Measurements from ENCODE around the gene ABHD14A.
A peak's percentile ranks its signal among the peaks of the same experiment; 100 is the strongest.
"Not testable (repeated sequence)": the region's sequence is repeated elsewhere in the genome, so short reads cannot be mapped to it uniquely, and the experiment has no call there.

ABHD14A gene

GRCh38 chr3:51974963-51975851, at the start of gene ABHD14A:
Gene ABHD14A (plus strand): TSS chr3:51975064. CDS start chr3:51975136, 72 bp downstream.
- no peak for TF ChIP-seq CTCF (IDR thresholded peaks at IDR 0.05; ENCODE audit: borderline replicate concordance, insufficient read depth, low read depth, low read length)
- peak within 1 kb of the TSS; percentile 94 for H3K4me3 ChIP-seq (ENCODE audit: low read depth, low read length)

GRCh38 chr3:51927061-51927977, 47.5 kb upstream of the ABHD14A start:
- no peak overlapping the region for H3K4me3 ChIP-seq (ENCODE audit: low read depth, low read length)
- TF ChIP-seq CTCF (IDR thresholded peaks at IDR 0.05; ENCODE audit: borderline replicate concordance, insufficient read depth, low read depth, low read length): no peak

- no peak overlapping the region for H3K4me3 ChIP-seq (ENCODE audit: low read depth, low read length)
- TF ChIP-seq CTCF (IDR thresholded peaks at IDR 0.05; ENCODE audit: borderline replicate concordance, insufficient read depth, low read depth, low read length): no peak
Observed at GRCh38 chr3:51928438-51928837, 46.4 kb upstream of the ABHD14A start.

GRCh38 chr3:51928981-51929380, 45.9 kb upstream of the ABHD14A start:
- H3K4me3 ChIP-seq (ENCODE audit: low read depth, low read length): not testable (repeated sequence)

- no peak for TF ChIP-seq CTCF (IDR thresholded peaks at IDR 0.05; ENCODE audit: borderline replicate concordance, insufficient read depth, low read depth, low read length)
- H3K4me3 ChIP-seq (ENCODE audit: low read depth, low read length): no peak overlapping the region
Observed at GRCh38 chr3:51929420-51930003, 45.4 kb upstream of the ABHD14A start.

GRCh38 chr3:51930439-51930838, 44.4 kb upstream of the ABHD14A start:
- H3K4me3 ChIP-seq (ENCODE audit: low read depth, low read length): no peak overlapping the region
- TF ChIP-seq CTCF (IDR thresholded peaks at IDR 0.05; ENCODE audit: borderline replicate concordance, insufficient read depth, low read depth, low read length): no peak

- no peak overlapping the region for H3K4me3 ChIP-seq (ENCODE audit: low read depth, low read length)
- TF ChIP-seq CTCF (IDR thresholded peaks at IDR 0.05; ENCODE audit: borderline replicate concordance, insufficient read depth, low read depth, low read length): no peak
Observed at GRCh38 chr3:51931756-51932155, 43.1 kb upstream of the ABHD14A start.

Measured in GM12875 (cell line).